Thoracic aorta (tissue), 2 donors: ENCODE data around the gene ZNF236. TPM values are rescaled to one million over a fixed set of nuclear protein-coding genes. Genes with fewer than 3 reads are reported as not detected.

Experiments
- ATAC-seq: fragments of 150-250 bp; one replicate; pipeline ENCODE4 v1.8.0; 2017; ENCODE audit warnings: low read depth; ENCODE audit not compliant: insufficient number of reproducible peaks, low FRiP score
- DNase-seq: peaks from one replicate; pipeline ENCODE4 v3.0.0-alpha.2; 2020; ENCODE audit warnings: low spot score
- H3K27ac ChIP-seq, 2 donors: fragments of 200-600 bp; sonication (generic); 1 replicate in 1 of 2; 2 replicates in 1 of 2; pipeline ENCODE4 v1.5.1; 2016; ENCODE audit warnings: mild to moderate bottlenecking in 2 of 2, moderate library complexity in 2 of 2
- H3K27me3 ChIP-seq: fragments of 200-600 bp; sonication (generic); replicated peaks from 2 replicates; pipeline ENCODE4 v1.6.0; 2016; ENCODE audit warnings: mild to moderate bottlenecking; ENCODE audit not compliant: insufficient read depth
- H3K36me3 ChIP-seq: fragments of 200-600 bp; sonication (generic); one replicate; pipeline ENCODE4 v1.5.1; 2016
- H3K4me1 ChIP-seq, 2 donors: fragments of 200-600 bp; sonication (generic); 1 replicate in 1 of 2; 2 replicates in 1 of 2; pipeline versions ENCODE4 v1.5.1 to v1.6.0; 2016; ENCODE audit warnings: low read depth in 2 of 2, mild to moderate bottlenecking in 1 of 2; ENCODE audit not compliant: control insufficient read depth in 1 of 2
- H3K4me3 ChIP-seq: fragments of 200-600 bp; sonication (generic); 2 replicates; pipeline ENCODE4 v1.5.1; 2016; ENCODE audit warnings: mild to moderate bottlenecking
- H3K9me3 ChIP-seq: fragments of 200-600 bp; sonication (generic); 2 replicates; pipeline ENCODE4 v1.5.1; 2016
- CTCF ChIP-seq: fragments of 200-600 bp; sonication (generic); IDR thresholded peaks from one replicate; pipeline ENCODE4 v1.5.1; 2019; ENCODE audit warnings: antibody characterized with exemption
- total RNA-seq, 2 donors: library from RNA; depleted of rRNA; stranded (reverse); fragments of >200 nt; gene quantifications; one replicate each; pipeline versions ENCODE4 v1.1.0 to v1.2.3, GENCODE V29; 2016

The ZNF236 gene
- total RNA-seq, 2 donors from 2014 or later = 14.1 to 22.5 TPM

GRCh38 chr18:76981396-76981968, 159.1 kb downstream of the ZNF236 start:
- no peak for ATAC-seq

GRCh38 chr18:76982038-76982437, 159.7 kb downstream of the ZNF236 start:
- Histone ChIP-seq H3K4me3 (no peak overlapping the region), H3K27ac (no peak overlapping the region), H3K36me3 (no peaks in the 10 kb centered on the region), H3K4me1 (no peaks in the 10 kb centered on the region), H3K9me3 (no peaks in the 10 kb centered on the region), H3K27me3 (no peaks in the 10 kb centered on the region)
- DNase-seq = no peak
- TF ChIP-seq CTCF = no peak
- no peak for ATAC-seq

More at GRCh38 chr18:76981396-76981968, 159.1 kb downstream of the ZNF236 start:
- no peaks in the 10 kb centered on the region for H3K4me1 ChIP-seq
- H3K27me3 ChIP-seq = no peaks in the 10 kb centered on the region
- no peak for DNase-seq
- H3K27ac ChIP-seq = no peak overlapping the region
- TF ChIP-seq CTCF = no peak
- no peak overlapping the region for H3K4me3 ChIP-seq
- no peaks in the 10 kb centered on the region for H3K36me3 ChIP-seq
- H3K9me3 ChIP-seq = no peaks in the 10 kb centered on the region

- peak; percentile 90 for TF ChIP-seq CTCF
- H3K4me3 ChIP-seq = no peak overlapping the region
- ATAC-seq (peak; percentile 46), DNase-seq (peak; percentile 30)
- H3K27ac ChIP-seq = no peak overlapping the region
- H3K27me3 ChIP-seq = no peaks in the 10 kb centered on the region
- H3K9me3 ChIP-seq = no peaks in the 10 kb centered on the region
- H3K4me1 ChIP-seq = no peaks in the 10 kb centered on the region
- H3K36me3 ChIP-seq = no peaks in the 10 kb centered on the region
Measured at GRCh38 chr18:76982841-76983583, 160.7 kb downstream of the ZNF236 start.

- no peak overlapping the region for H3K27ac ChIP-seq
- no peak for DNase-seq
Measured at GRCh38 chr18:76983613-76984051, 161.3 kb downstream of the ZNF236 start.

More at GRCh38 chr18:76983613-76984051, 161.3 kb downstream of the ZNF236 start:
- H3K36me3 ChIP-seq = no peaks in the 10 kb centered on the region
- H3K4me3 ChIP-seq = no peak overlapping the region
- no peaks in the 10 kb centered on the region for H3K27me3 ChIP-seq
- no peaks in the 10 kb centered on the region for H3K4me1 ChIP-seq
- H3K9me3 ChIP-seq = no peaks in the 10 kb centered on the region
- ATAC-seq = no peak
- no peak for TF ChIP-seq CTCF
